ENCODE measurements around the gene VPS35L.

VPS35L gene

DNA sequence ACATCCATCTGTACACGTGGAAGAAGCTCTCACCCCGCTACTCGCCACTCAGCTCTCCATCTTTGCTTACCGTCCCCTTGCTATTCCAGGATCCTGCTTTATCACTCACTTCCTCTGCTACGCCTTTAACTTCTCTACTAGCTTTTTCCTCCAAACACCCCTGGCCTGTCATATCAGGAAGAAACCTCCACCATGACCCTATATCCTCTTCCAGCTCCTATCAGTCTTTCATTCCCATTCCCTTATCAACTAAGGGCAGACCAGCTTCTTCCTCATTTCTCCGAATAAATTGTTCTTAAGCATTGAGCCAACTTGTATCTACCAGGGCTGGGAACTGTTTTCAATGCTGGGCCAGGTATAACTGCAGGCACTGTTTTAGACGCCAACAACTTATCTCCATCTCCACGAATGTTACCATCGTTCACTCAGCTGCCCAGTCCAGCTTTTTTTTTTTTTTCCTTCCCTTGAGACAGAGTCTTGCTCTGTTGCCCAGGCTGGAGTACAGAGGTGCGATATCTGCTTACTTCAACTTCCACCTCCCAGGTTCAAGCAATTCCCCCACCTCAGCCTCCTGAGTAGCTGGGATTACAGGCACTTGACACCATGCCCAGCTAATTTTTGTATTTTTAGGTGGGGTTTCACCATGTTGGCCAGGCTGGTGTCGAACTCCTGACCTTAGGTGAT lies 166.9 kb downstream of the VPS35L start:
- TF ChIP-seq, protein P1, sequence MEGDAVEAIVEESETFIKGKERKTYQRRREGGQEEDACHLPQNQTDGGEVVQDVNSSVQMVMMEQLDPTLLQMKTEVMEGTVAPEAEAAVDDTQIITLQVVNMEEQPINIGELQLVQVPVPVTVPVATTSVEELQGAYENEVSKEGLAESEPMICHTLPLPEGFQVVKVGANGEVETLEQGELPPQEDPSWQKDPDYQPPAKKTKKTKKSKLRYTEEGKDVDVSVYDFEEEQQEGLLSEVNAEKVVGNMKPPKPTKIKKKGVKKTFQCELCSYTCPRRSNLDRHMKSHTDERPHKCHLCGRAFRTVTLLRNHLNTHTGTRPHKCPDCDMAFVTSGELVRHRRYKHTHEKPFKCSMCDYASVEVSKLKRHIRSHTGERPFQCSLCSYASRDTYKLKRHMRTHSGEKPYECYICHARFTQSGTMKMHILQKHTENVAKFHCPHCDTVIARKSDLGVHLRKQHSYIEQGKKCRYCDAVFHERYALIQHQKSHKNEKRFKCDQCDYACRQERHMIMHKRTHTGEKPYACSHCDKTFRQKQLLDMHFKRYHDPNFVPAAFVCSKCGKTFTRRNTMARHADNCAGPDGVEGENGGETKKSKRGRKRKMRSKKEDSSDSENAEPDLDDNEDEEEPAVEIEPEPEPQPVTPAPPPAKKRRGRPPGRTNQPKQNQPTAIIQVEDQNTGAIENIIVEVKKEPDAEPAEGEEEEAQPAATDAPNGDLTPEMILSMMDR (IDR thresholded peaks at IDR 0.05; ENCODE audit: extremely low read depth, missing control alignments): no peak
- no peak for DNase-seq (ENCODE audit: low spot score)

DNA sequence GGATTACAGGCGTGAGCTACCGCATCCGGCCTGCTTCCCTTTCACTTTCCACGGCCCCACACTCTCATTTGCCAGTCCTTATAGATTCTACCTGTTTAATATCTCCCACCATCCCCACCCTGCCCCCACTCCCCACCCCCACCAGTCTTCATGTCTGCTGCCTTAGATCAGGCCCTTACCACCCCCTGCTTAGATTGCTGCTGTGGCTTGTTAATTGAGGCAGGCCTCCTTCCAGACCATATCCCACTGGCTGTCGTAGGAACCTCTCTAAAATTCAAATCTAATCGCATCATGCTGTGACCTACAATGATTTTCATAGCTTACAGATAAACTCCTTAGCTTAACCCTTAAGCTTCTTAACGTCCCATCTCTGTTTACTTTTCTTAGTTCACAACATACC lies 167.5 kb downstream of the VPS35L start:
- TF ChIP-seq, protein P1 (IDR thresholded peaks at IDR 0.05; ENCODE audit: extremely low read depth, missing control alignments): no peak
- no peak for DNase-seq (ENCODE audit: low spot score)

DNA sequence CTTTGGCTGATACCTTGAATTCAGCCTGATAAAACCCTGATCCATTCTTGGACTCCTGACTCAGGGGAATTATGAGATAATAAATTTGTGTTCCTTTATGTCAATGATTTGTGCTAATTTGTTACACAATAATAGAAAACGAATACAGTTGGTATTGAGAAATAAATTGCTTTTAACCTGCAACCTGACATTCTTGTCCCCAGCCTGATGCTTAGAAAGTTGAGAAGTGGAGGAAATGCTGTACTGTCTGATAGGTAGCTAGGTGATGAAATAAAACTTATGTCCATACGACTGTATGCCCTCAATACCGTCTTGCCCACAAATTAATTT lies 173.1 kb downstream of the VPS35L start:
- TF ChIP-seq, protein P1 (IDR thresholded peaks at IDR 0.05; ENCODE audit: extremely low read depth, missing control alignments): no peak
- DNase-seq (ENCODE audit: low spot score): no peak

DNA sequence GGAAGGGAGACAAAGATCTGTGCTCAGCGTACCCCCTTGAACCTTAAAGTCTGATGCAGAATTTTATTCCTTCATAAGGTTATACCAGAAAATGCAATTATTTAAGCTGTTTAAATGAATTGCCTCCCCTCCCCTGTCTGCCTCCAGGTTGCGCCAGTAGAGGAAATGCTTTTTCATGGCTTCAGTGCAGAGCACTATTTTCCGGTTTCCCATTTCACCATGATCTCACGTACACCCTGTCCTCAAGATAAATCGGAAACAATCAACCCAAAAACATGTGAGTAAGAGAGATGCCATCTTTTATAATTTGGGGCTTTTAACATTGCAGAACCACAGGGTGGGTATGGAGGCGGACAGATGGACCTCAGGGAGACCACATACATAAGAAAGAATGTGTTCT lies 178.0 kb downstream of the VPS35L start:
- TF ChIP-seq, protein P1 (IDR thresholded peaks at IDR 0.05; ENCODE audit: extremely low read depth, missing control alignments): no peak

DNA sequence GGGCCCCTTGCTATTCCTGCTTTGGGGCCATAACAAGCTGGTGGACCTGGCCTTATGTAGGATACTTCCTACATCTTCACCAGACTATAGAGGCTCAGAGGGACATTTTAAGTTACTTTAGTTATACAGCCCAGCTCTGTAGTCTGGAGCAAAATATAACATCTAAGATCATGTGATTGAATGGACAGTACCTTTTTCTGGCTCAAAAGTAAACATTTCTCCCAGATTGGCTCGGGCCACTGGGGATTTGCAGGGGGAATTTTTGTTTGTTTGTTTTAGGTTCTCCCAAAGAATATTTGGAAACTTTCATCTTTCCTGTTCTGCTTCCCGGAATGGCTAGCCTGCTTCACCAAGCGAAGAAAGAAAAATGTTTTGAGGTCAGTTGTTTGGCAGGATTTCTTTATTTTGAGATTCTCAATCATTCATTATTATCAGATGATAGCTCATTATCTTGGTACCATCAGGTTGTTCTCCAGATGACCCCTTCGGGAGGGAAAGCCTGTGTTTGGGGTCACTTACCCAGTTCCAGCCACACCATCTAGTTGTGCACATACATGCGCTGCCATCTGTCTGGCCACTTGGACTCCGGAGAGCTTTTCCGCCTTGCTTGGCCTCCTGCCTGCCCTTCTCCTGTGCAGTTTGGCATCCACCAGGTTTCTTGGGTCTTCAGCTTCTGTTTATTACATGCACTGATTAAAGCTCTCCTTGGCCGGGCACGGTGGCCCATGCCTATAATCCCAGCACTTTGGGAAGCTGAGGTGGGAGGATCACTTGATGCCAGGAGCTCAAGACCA lies 179.8 kb downstream of the VPS35L start:
- TF ChIP-seq, protein P1 (IDR thresholded peaks at IDR 0.05; ENCODE audit: extremely low read depth, missing control alignments): no peak
- no peak for DNase-seq (ENCODE audit: low spot score)

More for the DNA sequence above, 178.0 kb downstream of the VPS35L start:
- no peak for DNase-seq (ENCODE audit: low spot score)

DNA sequence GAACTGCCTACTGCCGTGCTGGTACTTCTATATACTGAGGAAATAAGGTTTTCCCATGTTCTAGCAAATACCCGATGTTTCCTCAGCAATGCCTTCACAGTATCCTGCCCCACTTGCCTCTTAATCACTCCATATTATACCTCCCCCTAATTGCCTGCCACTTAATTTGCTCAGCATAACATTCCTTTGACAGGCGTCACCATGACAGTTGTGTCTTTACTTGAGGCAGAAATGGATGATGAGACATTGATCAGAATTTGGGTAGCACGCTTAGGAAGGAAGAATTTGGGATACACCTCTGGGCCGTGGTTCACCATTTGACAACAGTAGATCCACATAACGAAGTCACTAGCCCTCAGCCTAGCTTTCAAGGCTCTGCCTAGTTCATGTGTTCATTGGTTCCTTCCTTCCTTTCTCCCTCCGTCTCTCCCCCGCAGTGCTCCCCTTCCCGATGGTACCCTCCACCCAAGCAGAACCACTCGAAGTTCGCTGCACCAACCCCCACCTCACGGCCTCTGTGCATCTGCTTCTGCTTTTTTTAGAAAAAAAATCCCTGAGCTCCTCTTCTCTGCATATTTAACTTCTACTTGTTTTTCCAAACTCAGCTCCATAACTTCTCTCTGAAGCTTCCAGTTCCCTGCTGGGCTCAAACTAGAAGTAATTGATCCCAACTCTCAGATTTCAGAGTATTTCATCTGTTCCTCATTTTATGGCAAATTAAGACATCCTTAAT lies 182.0 kb downstream of the VPS35L start:
- TF ChIP-seq, protein P1 (IDR thresholded peaks at IDR 0.05; ENCODE audit: extremely low read depth, missing control alignments): no peak
- DNase-seq (ENCODE audit: low spot score): no peak

DNA sequence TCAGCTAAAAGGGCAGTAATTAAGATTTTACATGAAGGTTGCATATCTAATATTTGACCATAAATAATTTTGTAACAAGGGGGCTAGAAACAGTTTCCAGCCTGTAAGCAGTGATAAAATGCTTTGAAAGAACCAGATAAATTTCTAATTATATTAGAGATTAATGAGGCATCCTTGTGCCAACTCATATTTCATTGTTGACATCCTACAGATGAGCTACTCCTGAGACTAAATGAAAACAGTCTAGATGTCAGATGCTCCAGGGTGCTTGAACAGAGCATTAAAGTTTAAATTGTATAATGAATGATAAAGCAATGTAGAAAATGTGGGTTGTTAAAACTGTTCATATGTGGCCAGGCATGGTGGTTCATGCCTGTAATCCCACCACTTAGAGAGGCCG lies 185.9 kb downstream of the VPS35L start:
- TF ChIP-seq, protein P1 (IDR thresholded peaks at IDR 0.05; ENCODE audit: extremely low read depth, missing control alignments): no peak

More for the DNA sequence above, 185.9 kb downstream of the VPS35L start:
- no peak for DNase-seq (ENCODE audit: low spot score)

All from GM20000 (cell line).